ENCODE measurements around the gene AKT2. TPM values are rescaled to one million over a fixed set of nuclear protein-coding genes. Genes with fewer than 3 reads are reported as not detected.

Gene AKT2
- polyA plus RNA-seq, 3 donors, result 11.4 to 122 (median 16.3) TPM

DNA sequence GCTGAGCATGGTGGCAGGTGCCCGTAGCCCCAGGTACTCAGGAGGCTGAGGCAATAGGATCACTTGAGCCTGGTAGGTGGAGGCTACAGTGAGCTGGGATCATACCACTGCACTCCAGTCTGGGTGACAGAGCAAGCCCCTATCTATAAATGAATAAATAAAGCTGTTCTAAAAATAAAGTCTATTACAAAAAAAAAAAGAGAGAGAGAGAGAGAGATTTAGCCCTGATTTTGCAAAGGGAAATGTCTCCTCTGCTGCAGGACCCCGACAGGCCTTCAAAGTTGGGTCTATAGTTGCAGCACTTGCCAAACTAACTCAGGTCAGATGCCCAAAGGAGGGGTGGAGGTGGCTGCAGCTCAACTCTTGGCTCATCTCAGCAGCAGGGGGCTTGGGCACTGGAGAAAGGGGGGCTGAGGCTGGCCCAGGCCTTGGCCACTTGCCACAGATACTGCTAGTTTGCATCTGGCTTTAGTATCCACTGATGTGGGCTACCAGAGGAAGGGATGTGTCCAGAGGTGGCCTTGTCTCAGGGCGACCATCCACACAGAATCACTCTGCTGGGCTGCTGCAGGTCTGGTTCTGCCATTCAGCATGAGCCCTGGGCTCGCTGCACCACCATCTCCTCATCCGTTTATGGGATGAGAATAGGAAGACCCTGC lies 30.8 kb upstream of the AKT2 start:
- DNase-seq, result no peak
- H3K4me3 ChIP-seq (replicated peaks in 1 of 3; ENCODE audit: low read depth in 2 of 3, low read length in 3 of 3), result no peak overlapping the region
- no peaks in the 10 kb centered on the region for H3K9me3 ChIP-seq (replicated peaks in 1 of 2; ENCODE audit: control insufficient read depth in 1 of 2, insufficient read depth in 1 of 2, low read length in 2 of 2)
- no peak overlapping the region for H3K4me3 Mint-ChIP-seq
- H3K27ac Mint-ChIP-seq, result peak overlapping the region in 2 of 7 donors; percentile 50 to 59
- WGBS (ENCODE audit: insufficient coverage), result 100% methylated on average over 2 of the region's 5 CpGs
- peaks cover 0 to 3% (median 0%) of the 10 kb centered on the region in 7 donors for H3K9me3 Mint-ChIP-seq
- no peak overlapping the region for H3K9ac ChIP-seq (ENCODE audit: insufficient read depth, low read length, poor library complexity, severe bottlenecking)
- H3K79me2 ChIP-seq (ENCODE audit: insufficient read depth, low read length), result no peaks in the 10 kb centered on the region
- H2AFZ ChIP-seq (ENCODE audit: insufficient read depth, low read depth, low read length, poor library complexity, severe bottlenecking), result no peak overlapping the region
- intact Hi-C loops (cut with micrococcal nuclease), result no loop called here
- TF ChIP-seq, protein P1, sequence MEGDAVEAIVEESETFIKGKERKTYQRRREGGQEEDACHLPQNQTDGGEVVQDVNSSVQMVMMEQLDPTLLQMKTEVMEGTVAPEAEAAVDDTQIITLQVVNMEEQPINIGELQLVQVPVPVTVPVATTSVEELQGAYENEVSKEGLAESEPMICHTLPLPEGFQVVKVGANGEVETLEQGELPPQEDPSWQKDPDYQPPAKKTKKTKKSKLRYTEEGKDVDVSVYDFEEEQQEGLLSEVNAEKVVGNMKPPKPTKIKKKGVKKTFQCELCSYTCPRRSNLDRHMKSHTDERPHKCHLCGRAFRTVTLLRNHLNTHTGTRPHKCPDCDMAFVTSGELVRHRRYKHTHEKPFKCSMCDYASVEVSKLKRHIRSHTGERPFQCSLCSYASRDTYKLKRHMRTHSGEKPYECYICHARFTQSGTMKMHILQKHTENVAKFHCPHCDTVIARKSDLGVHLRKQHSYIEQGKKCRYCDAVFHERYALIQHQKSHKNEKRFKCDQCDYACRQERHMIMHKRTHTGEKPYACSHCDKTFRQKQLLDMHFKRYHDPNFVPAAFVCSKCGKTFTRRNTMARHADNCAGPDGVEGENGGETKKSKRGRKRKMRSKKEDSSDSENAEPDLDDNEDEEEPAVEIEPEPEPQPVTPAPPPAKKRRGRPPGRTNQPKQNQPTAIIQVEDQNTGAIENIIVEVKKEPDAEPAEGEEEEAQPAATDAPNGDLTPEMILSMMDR (IDR thresholded peaks at IDR 0.05), result no peak
- H3K4me1 Mint-ChIP-seq, result peaks cover 11% of the 10 kb centered on the region
- peaks cover 0 to 7% (median 0%) of the 10 kb centered on the region in 3 donors for H3K27me3 Mint-ChIP-seq (ENCODE audit: low read depth in 3 of 3)
- peaks cover 13 to 39% of the 10 kb centered on the region in 2 donors for H3K36me3 ChIP-seq (replicated peaks in 1 of 2; ENCODE audit: control insufficient read depth in 1 of 2, insufficient read depth in 2 of 2, low read length in 2 of 2)
- peaks cover 36 to 37% of the 10 kb centered on the region in 2 donors for H3K36me3 Mint-ChIP-seq
- peaks cover 8 to 12% of the 10 kb centered on the region in 2 donors for H3K4me1 ChIP-seq (ENCODE audit: control insufficient read depth in 1 of 2, insufficient read depth in 2 of 2, low read length in 2 of 2)
- H3K4me2 ChIP-seq (replicated peaks; ENCODE audit: extremely low read depth, low read length, poor library complexity, severe bottlenecking), result no peak overlapping the region
- H3K27ac ChIP-seq (ENCODE audit: low read depth in 1 of 2, low read length in 2 of 2), result no peak overlapping the region
- H4K20me1 ChIP-seq (ENCODE audit: insufficient read depth, low read length), result no peaks in the 10 kb centered on the region
- H3K27me3 ChIP-seq (ENCODE audit: control insufficient read depth in 2 of 2, insufficient read depth in 2 of 2, low read length in 2 of 2), result no peaks in the 10 kb centered on the region

GRCh38 chr19:40314656-40315055 lies 29.5 kb upstream of the AKT2 start:
- H3K4me1 Mint-ChIP-seq, result peaks cover 11% of the 10 kb centered on the region
- H3K79me2 ChIP-seq (ENCODE audit: insufficient read depth, low read length), result no peaks in the 10 kb centered on the region
- intact Hi-C loops (cut with micrococcal nuclease), result no loop called here
- H3K4me3 Mint-ChIP-seq, result no peak overlapping the region
- no peak overlapping the region for H2AFZ ChIP-seq (ENCODE audit: insufficient read depth, low read depth, low read length, poor library complexity, severe bottlenecking)
- peak overlapping the region in 1 of 2 donors; percentile 20 for H3K27ac ChIP-seq (ENCODE audit: low read depth in 1 of 2, low read length in 2 of 2)
- H4K20me1 ChIP-seq (ENCODE audit: insufficient read depth, low read length), result no peaks in the 10 kb centered on the region
- H3K9me3 ChIP-seq (replicated peaks in 1 of 2; ENCODE audit: control insufficient read depth in 1 of 2, insufficient read depth in 1 of 2, low read length in 2 of 2), result no peaks in the 10 kb centered on the region
- peak overlapping the region in 4 of 7 donors; percentile 24 to 70 (median 55) for H3K27ac Mint-ChIP-seq
- no peak overlapping the region for H3K4me3 ChIP-seq (replicated peaks in 1 of 3; ENCODE audit: low read depth in 2 of 3, low read length in 3 of 3)
- TF ChIP-seq, protein P1 (IDR thresholded peaks at IDR 0.05), result no peak
- H3K36me3 ChIP-seq (replicated peaks in 1 of 2; ENCODE audit: control insufficient read depth in 1 of 2, insufficient read depth in 2 of 2, low read length in 2 of 2), result peaks cover 6 to 26% of the 10 kb centered on the region in 2 donors
- H3K36me3 Mint-ChIP-seq, result peaks cover 24% of the 10 kb centered on the region in 2 donors
- H3K4me2 ChIP-seq (replicated peaks; ENCODE audit: extremely low read depth, low read length, poor library complexity, severe bottlenecking), result no peak overlapping the region
- no peak overlapping the region for H3K9ac ChIP-seq (ENCODE audit: insufficient read depth, low read length, poor library complexity, severe bottlenecking)
- H3K9me3 Mint-ChIP-seq, result peaks cover 0 to 3% (median 0%) of the 10 kb centered on the region in 7 donors
- peaks cover 0 to 5% (median 0%) of the 10 kb centered on the region in 3 donors for H3K27me3 Mint-ChIP-seq (ENCODE audit: low read depth in 3 of 3)
- no peaks in the 10 kb centered on the region for H3K27me3 ChIP-seq (ENCODE audit: control insufficient read depth in 2 of 2, insufficient read depth in 2 of 2, low read length in 2 of 2)
- WGBS (ENCODE audit: insufficient coverage), result no CpG with 5 or more reads among the region's 2 CpGs
- peaks cover 8 to 12% of the 10 kb centered on the region in 2 donors for H3K4me1 ChIP-seq (ENCODE audit: control insufficient read depth in 1 of 2, insufficient read depth in 2 of 2, low read length in 2 of 2)
- DNase-seq, result peak; percentile 46 to 74 (median 49)
